ENCODE data around the gene FIBIN.

FIBIN gene

DNA sequence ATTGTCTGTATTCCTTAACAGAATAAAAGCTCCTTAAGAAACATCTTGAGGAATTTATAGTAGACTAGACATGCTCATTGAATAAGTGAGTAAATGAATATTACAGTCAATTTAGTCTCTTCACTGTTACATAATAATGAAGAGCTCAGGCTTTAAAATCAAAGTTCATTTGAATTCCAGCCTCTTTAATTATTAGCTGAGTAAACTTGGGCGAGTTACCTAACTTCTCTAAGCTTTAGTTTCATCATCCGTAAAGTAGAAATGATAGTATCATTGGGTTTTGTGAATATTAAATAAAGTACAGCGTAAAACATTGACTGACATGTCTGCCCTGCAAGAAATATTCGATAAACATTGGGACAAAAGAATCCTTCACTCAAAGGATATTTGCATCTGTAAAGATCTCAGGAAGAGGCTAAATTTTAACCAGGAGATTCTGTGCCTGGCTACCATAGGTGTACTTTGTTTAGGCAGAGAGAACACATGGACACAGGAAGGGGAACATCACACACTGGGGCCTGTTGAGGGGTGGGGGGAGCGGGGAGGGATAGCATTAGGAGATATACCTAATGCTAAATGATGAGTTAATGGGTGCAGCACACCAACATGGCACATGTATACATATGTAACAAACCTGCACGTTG lies 31.5 kb downstream of the FIBIN start:
- DNase-seq = no peak

DNA sequence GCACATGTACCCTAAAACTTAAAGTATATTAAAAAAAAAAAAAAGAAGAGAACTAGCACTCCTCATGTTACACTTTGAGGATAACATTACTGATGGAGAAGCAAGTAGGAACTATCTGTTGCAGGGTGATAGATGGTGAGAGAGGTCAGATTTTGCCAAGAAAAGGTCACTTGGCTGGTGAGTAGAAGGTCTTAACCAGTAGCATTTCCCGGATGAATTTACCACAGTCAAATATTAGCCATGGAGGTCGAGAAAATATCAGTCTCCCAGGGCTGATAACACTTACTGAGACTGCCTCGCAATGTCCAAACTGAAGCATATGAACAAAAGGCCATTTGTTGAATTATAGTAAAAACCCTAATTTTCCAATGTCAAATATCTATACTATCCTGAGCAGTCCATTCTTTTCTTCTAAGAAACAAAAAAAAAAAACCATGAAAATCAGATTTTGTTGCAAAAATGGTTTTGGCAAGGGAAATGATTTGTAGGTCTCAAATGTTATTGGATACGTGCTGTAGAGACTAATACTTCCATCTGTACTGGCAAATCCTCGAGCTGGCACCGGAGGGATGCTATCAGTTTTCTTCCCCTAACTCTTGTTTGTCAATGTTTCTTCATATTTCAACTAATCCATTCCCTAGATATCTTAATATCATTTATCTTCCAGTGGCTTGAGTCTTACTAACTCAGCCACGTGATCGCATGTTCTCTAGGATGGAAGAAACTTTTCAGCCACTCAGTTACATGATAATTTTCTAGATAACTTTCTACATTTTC lies 32.2 kb downstream of the FIBIN start:
- DNase-seq = no peak

DNA sequence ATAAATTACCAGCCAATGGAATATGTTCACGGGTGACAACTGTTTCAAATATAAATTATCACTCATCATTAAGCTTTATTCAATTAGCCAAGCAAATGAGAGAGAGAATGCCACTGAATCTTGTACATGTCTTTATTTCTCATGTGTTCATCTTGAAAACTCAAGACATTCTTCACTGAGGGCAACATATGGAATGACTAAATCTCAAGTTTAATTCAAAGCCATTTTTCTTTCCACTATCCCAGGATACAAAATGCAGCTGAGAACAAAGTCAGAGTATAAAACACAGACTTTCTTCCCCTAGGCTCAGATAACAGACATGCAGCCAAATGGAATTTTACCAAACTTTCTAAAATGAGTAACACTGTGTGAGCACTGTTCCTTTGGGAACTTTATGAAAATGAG lies 34.7 kb downstream of the FIBIN start:
- no peak for DNase-seq

DNA sequence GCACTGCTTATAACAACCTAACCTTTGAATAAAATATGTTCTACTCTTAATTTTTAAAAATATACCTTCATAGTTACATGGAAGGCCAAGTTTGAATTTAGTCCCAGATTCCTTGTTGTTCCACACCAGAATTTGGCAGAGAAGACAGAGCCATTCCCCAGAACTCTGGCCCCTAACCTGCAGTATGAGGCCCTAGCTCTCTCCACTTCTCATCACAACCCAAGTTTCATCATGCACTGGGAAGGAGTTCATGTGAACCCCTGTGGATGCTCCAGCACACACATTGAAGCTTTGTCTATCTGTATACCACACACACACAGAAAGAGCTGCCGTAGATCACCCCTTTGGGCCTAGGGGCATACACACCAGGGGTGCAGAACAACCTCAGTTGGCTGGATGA lies 36.1 kb downstream of the FIBIN start:
- no peak for DNase-seq

DNA sequence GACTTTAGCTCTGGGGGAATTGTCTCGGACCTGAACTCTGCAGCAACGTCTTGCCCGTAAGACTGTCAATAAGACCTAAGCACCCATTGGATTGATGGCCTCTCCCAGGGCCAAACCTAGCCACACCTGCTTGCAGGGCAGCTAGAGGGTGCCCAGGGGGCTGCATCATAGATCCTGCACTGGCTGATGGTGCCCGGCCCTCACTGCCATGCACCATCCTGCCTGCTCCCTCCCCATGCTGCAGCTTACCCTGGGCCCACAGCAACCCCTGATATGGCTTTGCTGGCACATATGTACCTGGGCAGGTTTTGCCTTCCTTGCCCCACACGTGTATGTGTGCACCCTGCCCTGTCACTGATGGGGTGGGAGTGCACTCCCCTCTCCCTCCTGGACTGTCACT lies 37.8 kb downstream of the FIBIN start:
- no peak for DNase-seq

DNA sequence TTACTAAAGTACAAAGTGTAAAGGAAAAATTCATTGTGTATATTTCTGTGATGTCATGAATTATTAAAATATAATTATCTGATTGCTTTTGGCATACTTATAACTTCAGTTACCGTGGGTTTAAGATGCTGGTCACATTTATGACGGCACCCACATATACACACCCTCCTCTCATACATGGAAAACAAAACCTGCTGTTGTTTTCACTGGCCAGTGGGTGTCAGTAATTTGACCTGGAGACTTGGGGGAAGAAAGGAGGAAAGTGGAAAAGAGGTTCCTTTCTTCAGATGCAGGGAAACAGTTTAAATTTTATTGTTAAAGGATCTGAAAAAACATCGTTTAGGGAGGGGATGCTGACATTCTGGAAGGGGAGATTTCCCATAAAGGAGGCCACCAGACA lies 46.0 kb downstream of the FIBIN start:
- no peak for DNase-seq

DNA sequence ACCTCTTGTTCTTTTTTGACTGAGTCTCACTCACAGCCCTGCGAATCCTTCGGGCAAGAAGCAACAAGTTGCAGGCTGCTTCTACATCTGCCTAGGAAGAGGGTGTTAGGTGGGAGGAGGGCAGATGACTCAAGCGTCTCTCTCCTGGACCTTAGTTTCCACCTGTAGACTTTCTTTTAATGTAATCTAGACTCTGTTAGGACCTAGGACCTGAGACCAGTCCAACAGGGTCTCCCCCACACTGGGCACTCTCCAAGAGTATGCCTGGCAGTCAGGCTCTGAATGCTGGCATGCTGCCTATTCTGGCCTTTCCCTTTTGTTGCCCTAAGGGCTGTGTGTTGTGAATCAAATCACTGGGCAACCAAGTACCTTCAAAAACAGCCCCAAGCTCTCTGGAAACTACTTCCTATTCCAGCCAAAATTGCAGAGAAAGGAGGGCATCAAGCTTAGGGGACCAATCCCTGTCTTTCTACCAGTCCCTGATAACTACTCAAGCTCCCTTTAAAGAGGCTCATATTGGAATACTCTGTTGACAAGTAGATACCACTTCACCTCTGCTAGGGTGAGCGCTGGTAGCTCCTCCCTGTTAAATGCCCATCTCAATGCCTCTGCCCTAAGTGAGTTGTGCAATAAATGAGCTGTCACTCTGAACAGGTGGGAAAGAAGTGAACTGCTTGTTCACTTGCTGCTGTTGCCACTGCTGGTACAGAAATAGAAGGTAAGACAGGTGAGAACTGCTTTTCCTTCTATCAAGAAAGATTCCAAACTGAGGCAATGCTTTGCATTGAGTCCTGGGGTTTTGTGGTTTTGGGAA lies 46.6 kb downstream of the FIBIN start, which contains the start of gene BBOX1:
Gene BBOX1, plus strand, starts transcription at position 514 of the 814 bp plus-strand sequence. CDS start 14,616 bp downstream, outside the sequence.
- DNase-seq = no peak

DNA sequence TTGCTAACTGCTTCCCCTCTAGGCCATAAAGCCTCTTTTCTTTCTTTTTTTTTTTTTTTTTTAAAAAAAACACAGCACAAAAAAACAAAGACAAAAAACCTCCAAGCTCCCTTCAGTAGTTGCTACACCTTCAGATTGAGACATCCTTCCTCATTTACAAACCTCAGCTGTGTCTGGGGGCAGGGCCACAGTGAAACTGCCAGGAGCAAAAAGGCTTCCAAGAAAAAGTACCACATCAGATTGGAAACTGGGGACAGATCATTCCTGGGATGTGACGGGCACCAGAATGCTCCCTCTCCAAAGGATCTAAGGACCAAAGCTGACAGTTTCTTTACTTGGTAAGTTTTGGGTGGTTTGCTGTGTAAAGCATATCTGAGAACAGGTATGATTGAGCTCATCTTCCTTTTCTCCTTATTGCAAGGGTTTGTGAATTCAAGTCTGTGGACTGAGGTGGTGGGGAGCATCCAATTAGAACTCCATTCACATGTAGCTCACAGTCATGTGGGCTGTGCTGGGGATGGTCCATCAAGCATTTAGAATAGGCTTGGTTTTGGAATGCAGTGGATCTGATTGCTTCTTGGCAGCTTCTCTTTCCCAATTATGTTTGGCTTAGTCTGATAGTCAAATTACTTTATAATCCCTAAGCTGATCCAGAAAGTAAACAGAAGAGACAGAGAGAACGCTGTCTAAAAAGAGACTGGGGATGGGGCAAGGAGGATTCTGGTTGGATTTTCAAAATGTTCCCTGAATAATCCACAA lies 47.4 kb downstream of the FIBIN start:
- no peak for DNase-seq
